ENCODE measurements around the gene POLR2C. TPM values are rescaled to one million over a fixed set of nuclear protein-coding genes. Genes with fewer than 3 reads are reported as not detected.

POLR2C gene
- total RNA-seq, 6 donors from 2014 or later: 70.6 to 210 (median 112) TPM

GRCh38 chr16:57501492-57501891 lies 39.0 kb downstream of the POLR2C start:
- no peak for ATAC-seq (ENCODE audit: low FRiP score in 2 of 2)
- no peak for DNase-seq

DNA sequence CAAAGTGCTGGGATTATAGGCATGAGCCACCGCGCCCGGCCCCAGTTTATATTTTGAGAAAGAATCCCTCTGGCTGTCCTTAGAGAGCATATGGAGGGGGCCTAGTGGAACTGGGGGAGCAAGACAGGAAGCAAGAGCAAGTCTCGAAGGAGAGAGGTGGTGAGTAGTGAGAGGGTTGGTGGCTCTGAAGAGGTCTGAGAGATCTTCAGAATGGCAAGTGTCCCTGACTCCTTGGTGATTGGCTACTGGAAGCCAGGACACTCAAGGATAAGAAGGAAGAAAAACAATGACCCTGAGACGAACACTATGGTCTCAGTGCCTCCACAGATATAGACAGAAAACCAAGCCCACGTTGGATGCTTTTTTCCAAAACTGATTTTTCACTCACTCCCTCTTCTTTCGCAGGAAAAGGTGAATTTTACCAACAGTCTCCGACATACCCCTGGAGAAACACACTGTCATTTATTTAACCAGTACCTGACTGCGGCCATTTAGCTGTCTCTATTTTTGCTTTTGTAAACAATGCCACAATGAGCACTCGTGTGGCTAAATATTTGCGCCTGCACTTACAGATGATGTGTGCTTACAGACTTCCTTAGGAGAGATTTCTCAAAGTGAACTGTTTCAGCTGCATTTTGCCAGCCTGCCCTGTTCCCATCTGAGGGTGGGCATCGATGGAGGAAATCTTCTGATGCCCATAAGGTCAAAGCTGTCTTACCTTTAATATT lies 39.7 kb downstream of the POLR2C start:
- Histone ChIP-seq H3K4me3 (no peak overlapping the region), H3K9me3 (no peaks in the 10 kb centered on the region), H3K27me3 (no peaks in the 10 kb centered on the region), H3K4me1 (peaks cover 5 to 28% (median 17%) of the 10 kb centered on the region in 4 donors), H3K36me3 (no peaks in the 10 kb centered on the region), H3K27ac (no peak overlapping the region)
- ATAC-seq (ENCODE audit: low FRiP score in 2 of 2) (peak; percentile 9 to 27), DNase-seq (peak in 1 of 2 donors; percentile 63)
- WGBS, 2 donors: 56 to 57% methylated on average over 12 of the region's 12 CpGs
- TF ChIP-seq POLR2AphosphoS5 (IDR thresholded peaks at IDR 0.05): no peak
- TF ChIP-seq, protein P1, sequence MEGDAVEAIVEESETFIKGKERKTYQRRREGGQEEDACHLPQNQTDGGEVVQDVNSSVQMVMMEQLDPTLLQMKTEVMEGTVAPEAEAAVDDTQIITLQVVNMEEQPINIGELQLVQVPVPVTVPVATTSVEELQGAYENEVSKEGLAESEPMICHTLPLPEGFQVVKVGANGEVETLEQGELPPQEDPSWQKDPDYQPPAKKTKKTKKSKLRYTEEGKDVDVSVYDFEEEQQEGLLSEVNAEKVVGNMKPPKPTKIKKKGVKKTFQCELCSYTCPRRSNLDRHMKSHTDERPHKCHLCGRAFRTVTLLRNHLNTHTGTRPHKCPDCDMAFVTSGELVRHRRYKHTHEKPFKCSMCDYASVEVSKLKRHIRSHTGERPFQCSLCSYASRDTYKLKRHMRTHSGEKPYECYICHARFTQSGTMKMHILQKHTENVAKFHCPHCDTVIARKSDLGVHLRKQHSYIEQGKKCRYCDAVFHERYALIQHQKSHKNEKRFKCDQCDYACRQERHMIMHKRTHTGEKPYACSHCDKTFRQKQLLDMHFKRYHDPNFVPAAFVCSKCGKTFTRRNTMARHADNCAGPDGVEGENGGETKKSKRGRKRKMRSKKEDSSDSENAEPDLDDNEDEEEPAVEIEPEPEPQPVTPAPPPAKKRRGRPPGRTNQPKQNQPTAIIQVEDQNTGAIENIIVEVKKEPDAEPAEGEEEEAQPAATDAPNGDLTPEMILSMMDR (IDR thresholded peaks at IDR 0.05): no peak
- no peak for TF ChIP-seq POLR2A (IDR thresholded peaks at IDR 0.05)
- no peak for TF ChIP-seq EP300 (IDR thresholded peaks at IDR 0.05)

More at GRCh38 chr16:57501492-57501891, 39.0 kb downstream of the POLR2C start:
- WGBS, 2 donors: 58 to 78% methylated on average over 7 of the region's 7 CpGs
- Histone ChIP-seq H3K4me3 (no peak overlapping the region), H3K27ac (no peak overlapping the region), H3K36me3 (no peaks in the 10 kb centered on the region), H3K27me3 (no peaks in the 10 kb centered on the region), H3K4me1 (peaks cover 5 to 28% (median 17%) of the 10 kb centered on the region in 4 donors), H3K9me3 (no peaks in the 10 kb centered on the region)
- TF ChIP-seq EP300 (IDR thresholded peaks at IDR 0.05) (no peak), POLR2AphosphoS5 (IDR thresholded peaks at IDR 0.05) (no peak), POLR2A (IDR thresholded peaks at IDR 0.05) (no peak)
- TF ChIP-seq, protein P1 (IDR thresholded peaks at IDR 0.05): no peak

GRCh38 chr16:57503366-57503765 lies 40.9 kb downstream of the POLR2C start:
- H3K36me3 ChIP-seq: no peaks in the 10 kb centered on the region
- H3K27ac ChIP-seq: no peak overlapping the region
- no peaks in the 10 kb centered on the region for H3K9me3 ChIP-seq
- WGBS, 2 donors: 67 to 73% methylated on average over 15 of the region's 15 CpGs
- H3K4me3 ChIP-seq: no peak overlapping the region
- TF ChIP-seq POLR2A (IDR thresholded peaks at IDR 0.05) (no peak), POLR2AphosphoS5 (IDR thresholded peaks at IDR 0.05) (no peak), EP300 (IDR thresholded peaks at IDR 0.05) (no peak)
- TF ChIP-seq, protein P1 (IDR thresholded peaks at IDR 0.05): no peak
- DNase-seq: no peak
- H3K27me3 ChIP-seq: no peaks in the 10 kb centered on the region
- peak in 1 of 2 donors; percentile 27 for ATAC-seq (ENCODE audit: low FRiP score in 2 of 2)
- peaks cover 5 to 28% (median 17%) of the 10 kb centered on the region in 4 donors for H3K4me1 ChIP-seq

- WGBS, 2 donors: 79 to 80% methylated on average over 5 to 6 of the region's 6 CpGs
- Histone ChIP-seq H3K9me3 (no peaks in the 10 kb centered on the region), H3K4me3 (no peak overlapping the region), H3K36me3 (no peaks in the 10 kb centered on the region), H3K4me1 (peaks cover 5 to 28% (median 17%) of the 10 kb centered on the region in 4 donors), H3K27ac (no peak overlapping the region), H3K27me3 (no peaks in the 10 kb centered on the region)
- DNase-seq (no peak), ATAC-seq (ENCODE audit: low FRiP score in 2 of 2) (no peak)
- TF ChIP-seq, protein P1 (IDR thresholded peaks at IDR 0.05): no peak
- TF ChIP-seq POLR2A (IDR thresholded peaks at IDR 0.05) (no peak), POLR2AphosphoS5 (IDR thresholded peaks at IDR 0.05) (no peak), EP300 (IDR thresholded peaks at IDR 0.05) (no peak)
Measured at GRCh38 chr16:57504001-57504400, 41.5 kb downstream of the POLR2C start.

GRCh38 chr16:57504491-57504890 lies 42.0 kb downstream of the POLR2C start:
- TF ChIP-seq POLR2A (IDR thresholded peaks at IDR 0.05) (no peak), POLR2AphosphoS5 (IDR thresholded peaks at IDR 0.05) (no peak), EP300 (IDR thresholded peaks at IDR 0.05) (no peak)
- TF ChIP-seq, protein P1 (IDR thresholded peaks at IDR 0.05): no peak
- H3K36me3 ChIP-seq: no peaks in the 10 kb centered on the region
- ATAC-seq (ENCODE audit: low FRiP score in 2 of 2): no peak
- H3K4me3 ChIP-seq: no peak overlapping the region
- peaks cover 5 to 28% (median 17%) of the 10 kb centered on the region in 4 donors for H3K4me1 ChIP-seq
- H3K27ac ChIP-seq: no peak overlapping the region
- H3K27me3 ChIP-seq: no peaks in the 10 kb centered on the region
- WGBS, 2 donors: 92% methylated on average over 5 of the region's 5 CpGs
- no peak for DNase-seq
- H3K9me3 ChIP-seq: no peaks in the 10 kb centered on the region

All from upper lobe of left lung (tissue), 6 donors.